Osteoblast (primary cell): ENCODE results near the gene RBM19. TPM values are rescaled to one million over a fixed set of nuclear protein-coding genes. Genes with fewer than 3 reads are reported as not detected.
A peak's percentile ranks its signal among the peaks of the same experiment; 100 is the strongest.

Experiments used
- DNase-seq: peaks from one replicate; pipeline ENCODE4 v3.0.0; 2011; ENCODE audit warnings: low spot score, mixed read lengths; ENCODE audit not compliant: insufficient read length; ENCODE audit errors: missing footprints
- H2AFZ ChIP-seq: 2 replicates; pipeline ENCODE4 v1.6.0; 2011; ENCODE audit warnings: mild to moderate bottlenecking, low read length
- H3K27ac ChIP-seq: 2 replicates; pipeline ENCODE4 v1.5.1; 2011; ENCODE audit warnings: mild to moderate bottlenecking, low read depth, low read length, moderate library complexity
- H3K27me3 ChIP-seq: 2 replicates; pipeline ENCODE4 v1.6.0; 2012; ENCODE audit warnings: mild to moderate bottlenecking, control low read depth, inconsistent platforms, low read length, moderate library complexity; ENCODE audit not compliant: insufficient read depth
- H3K36me3 ChIP-seq: 2 replicates; pipeline ENCODE4 v1.5.1; 2011; ENCODE audit warnings: mild to moderate bottlenecking, low read length, control low read depth, moderate library complexity; ENCODE audit not compliant: insufficient read depth
- H3K4me1 ChIP-seq: 2 replicates; pipeline ENCODE4 v1.5.1; 2011; ENCODE audit warnings: mild to moderate bottlenecking, low read length, control low read depth, moderate library complexity; ENCODE audit not compliant: insufficient read depth
- H3K4me2 ChIP-seq: 2 replicates; pipeline ENCODE4 v1.6.0; 2011; ENCODE audit warnings: mild to moderate bottlenecking, low read length; ENCODE audit not compliant: insufficient read depth
- H3K4me3 ChIP-seq: fragments of 200-600 bp; sonication (generic); 3 replicates; pipeline ENCODE4 v1.5.1; 2012; ENCODE audit warnings: mild to moderate bottlenecking, low read length, inconsistent platforms; ENCODE audit not compliant: insufficient read depth
- H3K79me2 ChIP-seq: 2 replicates; pipeline ENCODE4 v1.6.0; 2012; ENCODE audit warnings: mild to moderate bottlenecking, low read length, control low read depth, inconsistent platforms; ENCODE audit not compliant: insufficient read depth
- H3K9me3 ChIP-seq: 2 replicates; pipeline ENCODE4 v1.5.1; 2011; ENCODE audit warnings: low read depth, low read length, control low read depth
- H4K20me1 ChIP-seq: 2 replicates; pipeline ENCODE4 v1.6.0; 2012; ENCODE audit warnings: mild to moderate bottlenecking, low read length, control low read depth; ENCODE audit not compliant: insufficient read depth
- total RNA-seq: library from RNA; depleted of rRNA; stranded (reverse); fragments of >200 nt; gene quantifications from 2 replicates; pipeline ENCODE4 v1.2.3, GENCODE V29; 2012
- TF ChIP-seq, protein P1 (sequence below): IDR thresholded peaks from 2 replicates; pipeline ENCODE4 v1.5.1; 2011; ENCODE audit warnings: mild to moderate bottlenecking, low read depth, low read length, moderate library complexity; ENCODE audit errors: extremely low read depth

Gene RBM19
- total RNA-seq, 1 donor = 27.5 TPM

- Histone ChIP-seq H3K4me2 (no peak overlapping the region), H3K4me1 (no peaks in the 10 kb centered on the region), H4K20me1 (no peaks in the 10 kb centered on the region), H3K9me3 (no peaks in the 10 kb centered on the region), H2AFZ (no peak overlapping the region), H3K27ac (no peak overlapping the region), H3K36me3 (no peaks in the 10 kb centered on the region), H3K27me3 (peaks cover 5% of the 10 kb centered on the region), H3K4me3 (no peak overlapping the region), H3K79me2 (no peaks in the 10 kb centered on the region)
- DNase-seq = no peak
- TF ChIP-seq, protein P1, sequence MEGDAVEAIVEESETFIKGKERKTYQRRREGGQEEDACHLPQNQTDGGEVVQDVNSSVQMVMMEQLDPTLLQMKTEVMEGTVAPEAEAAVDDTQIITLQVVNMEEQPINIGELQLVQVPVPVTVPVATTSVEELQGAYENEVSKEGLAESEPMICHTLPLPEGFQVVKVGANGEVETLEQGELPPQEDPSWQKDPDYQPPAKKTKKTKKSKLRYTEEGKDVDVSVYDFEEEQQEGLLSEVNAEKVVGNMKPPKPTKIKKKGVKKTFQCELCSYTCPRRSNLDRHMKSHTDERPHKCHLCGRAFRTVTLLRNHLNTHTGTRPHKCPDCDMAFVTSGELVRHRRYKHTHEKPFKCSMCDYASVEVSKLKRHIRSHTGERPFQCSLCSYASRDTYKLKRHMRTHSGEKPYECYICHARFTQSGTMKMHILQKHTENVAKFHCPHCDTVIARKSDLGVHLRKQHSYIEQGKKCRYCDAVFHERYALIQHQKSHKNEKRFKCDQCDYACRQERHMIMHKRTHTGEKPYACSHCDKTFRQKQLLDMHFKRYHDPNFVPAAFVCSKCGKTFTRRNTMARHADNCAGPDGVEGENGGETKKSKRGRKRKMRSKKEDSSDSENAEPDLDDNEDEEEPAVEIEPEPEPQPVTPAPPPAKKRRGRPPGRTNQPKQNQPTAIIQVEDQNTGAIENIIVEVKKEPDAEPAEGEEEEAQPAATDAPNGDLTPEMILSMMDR = no peak
These were observed 169.1 kb downstream of the RBM19 start for GRCh38 chr12:113796852-113797534.

- H3K79me2 ChIP-seq = no peaks in the 10 kb centered on the region
- H2AFZ ChIP-seq = no peak overlapping the region
- peaks cover 7% of the 10 kb centered on the region for H3K27me3 ChIP-seq
- DNase-seq = peak; percentile 90
- H3K36me3 ChIP-seq = no peaks in the 10 kb centered on the region
- H3K4me2 ChIP-seq = no peak overlapping the region
- no peaks in the 10 kb centered on the region for H3K4me1 ChIP-seq
- TF ChIP-seq, protein P1 = no peak
- H3K4me3 ChIP-seq = no peak overlapping the region
- H3K27ac ChIP-seq = no peak overlapping the region
- H4K20me1 ChIP-seq = no peaks in the 10 kb centered on the region
- H3K9me3 ChIP-seq = no peaks in the 10 kb centered on the region
These were observed 169.9 kb downstream of the RBM19 start for GRCh38 chr12:113796066-113796827.

- no peaks in the 10 kb centered on the region for H3K9me3 ChIP-seq
- DNase-seq = no peak
- H3K27ac ChIP-seq = no peak overlapping the region
- H3K4me3 ChIP-seq = no peak overlapping the region
- H3K4me1 ChIP-seq = no peaks in the 10 kb centered on the region
- no peak overlapping the region for H3K4me2 ChIP-seq
- no peaks in the 10 kb centered on the region for H3K36me3 ChIP-seq
- peaks cover 15% of the 10 kb centered on the region for H3K27me3 ChIP-seq
- H4K20me1 ChIP-seq = no peaks in the 10 kb centered on the region
- H2AFZ ChIP-seq = no peak overlapping the region
- no peaks in the 10 kb centered on the region for H3K79me2 ChIP-seq
- TF ChIP-seq, protein P1 = no peak
These were observed 170.7 kb downstream of the RBM19 start for GRCh38 chr12:113795445-113795844.

- Histone ChIP-seq H3K4me1 (no peaks in the 10 kb centered on the region), H3K4me3 (no peak overlapping the region), H2AFZ (no peak overlapping the region), H3K27me3 (peaks cover 22% of the 10 kb centered on the region), H3K27ac (no peak overlapping the region), H3K9me3 (no peaks in the 10 kb centered on the region), H3K79me2 (no peaks in the 10 kb centered on the region), H4K20me1 (no peaks in the 10 kb centered on the region), H3K4me2 (no peak overlapping the region), H3K36me3 (no peaks in the 10 kb centered on the region)
- no peak for DNase-seq
- TF ChIP-seq, protein P1 = no peak
These were observed 171.4 kb downstream of the RBM19 start for GRCh38 chr12:113794774-113795173.
